GM20000 (cell line): Measurements from ENCODE around the gene SLC25A11.

Experiments used
- DNase-seq: peaks from one replicate; pipeline ENCODE4 v3.0.0; 2012; ENCODE audit warnings: low spot score
- TF ChIP-seq, protein P1 (sequence below): IDR thresholded peaks from 2 replicates; pipeline ENCODE4 v1.5.1; 2012; ENCODE audit warnings: mild to moderate bottlenecking, control low read depth; ENCODE audit errors: extremely low read depth, missing control alignments

SLC25A11 gene

GRCh38 chr17:4969551-4970173, 29.8 kb upstream of the SLC25A11 start:
- TF ChIP-seq, protein P1, sequence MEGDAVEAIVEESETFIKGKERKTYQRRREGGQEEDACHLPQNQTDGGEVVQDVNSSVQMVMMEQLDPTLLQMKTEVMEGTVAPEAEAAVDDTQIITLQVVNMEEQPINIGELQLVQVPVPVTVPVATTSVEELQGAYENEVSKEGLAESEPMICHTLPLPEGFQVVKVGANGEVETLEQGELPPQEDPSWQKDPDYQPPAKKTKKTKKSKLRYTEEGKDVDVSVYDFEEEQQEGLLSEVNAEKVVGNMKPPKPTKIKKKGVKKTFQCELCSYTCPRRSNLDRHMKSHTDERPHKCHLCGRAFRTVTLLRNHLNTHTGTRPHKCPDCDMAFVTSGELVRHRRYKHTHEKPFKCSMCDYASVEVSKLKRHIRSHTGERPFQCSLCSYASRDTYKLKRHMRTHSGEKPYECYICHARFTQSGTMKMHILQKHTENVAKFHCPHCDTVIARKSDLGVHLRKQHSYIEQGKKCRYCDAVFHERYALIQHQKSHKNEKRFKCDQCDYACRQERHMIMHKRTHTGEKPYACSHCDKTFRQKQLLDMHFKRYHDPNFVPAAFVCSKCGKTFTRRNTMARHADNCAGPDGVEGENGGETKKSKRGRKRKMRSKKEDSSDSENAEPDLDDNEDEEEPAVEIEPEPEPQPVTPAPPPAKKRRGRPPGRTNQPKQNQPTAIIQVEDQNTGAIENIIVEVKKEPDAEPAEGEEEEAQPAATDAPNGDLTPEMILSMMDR = no peak
- DNase-seq = no peak

DNA sequence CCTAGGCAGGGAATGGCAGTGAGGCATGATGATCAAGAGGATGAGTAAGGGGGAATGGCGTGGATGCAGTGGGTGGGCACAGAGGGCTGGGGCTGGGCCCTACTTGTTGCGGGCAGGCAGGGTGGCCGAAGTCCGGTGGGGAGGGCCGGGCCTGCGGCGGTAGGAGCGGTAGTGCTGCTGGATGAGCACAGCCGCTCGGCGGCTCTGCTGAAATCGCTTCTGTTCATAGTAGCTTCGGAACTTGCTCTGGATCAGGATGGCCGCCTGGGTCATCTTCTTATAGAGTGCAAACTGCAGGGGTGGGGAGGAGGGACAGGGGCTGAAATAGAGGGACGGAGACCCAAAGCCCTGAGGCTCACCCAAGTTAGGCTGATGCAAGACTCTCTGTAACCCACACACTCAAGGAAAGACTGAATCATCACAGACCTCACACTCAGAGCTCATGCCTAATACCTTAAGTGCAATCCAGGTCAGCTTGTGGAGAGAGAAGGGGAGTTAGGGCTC, 29.3 kb upstream of the SLC25A11 start:
- TF ChIP-seq, protein P1 = no peak
- no peak for DNase-seq

GRCh38 chr17:4968486-4969046, 28.7 kb upstream of the SLC25A11 start:
- no peak for DNase-seq
- TF ChIP-seq, protein P1 = no peak

DNA sequence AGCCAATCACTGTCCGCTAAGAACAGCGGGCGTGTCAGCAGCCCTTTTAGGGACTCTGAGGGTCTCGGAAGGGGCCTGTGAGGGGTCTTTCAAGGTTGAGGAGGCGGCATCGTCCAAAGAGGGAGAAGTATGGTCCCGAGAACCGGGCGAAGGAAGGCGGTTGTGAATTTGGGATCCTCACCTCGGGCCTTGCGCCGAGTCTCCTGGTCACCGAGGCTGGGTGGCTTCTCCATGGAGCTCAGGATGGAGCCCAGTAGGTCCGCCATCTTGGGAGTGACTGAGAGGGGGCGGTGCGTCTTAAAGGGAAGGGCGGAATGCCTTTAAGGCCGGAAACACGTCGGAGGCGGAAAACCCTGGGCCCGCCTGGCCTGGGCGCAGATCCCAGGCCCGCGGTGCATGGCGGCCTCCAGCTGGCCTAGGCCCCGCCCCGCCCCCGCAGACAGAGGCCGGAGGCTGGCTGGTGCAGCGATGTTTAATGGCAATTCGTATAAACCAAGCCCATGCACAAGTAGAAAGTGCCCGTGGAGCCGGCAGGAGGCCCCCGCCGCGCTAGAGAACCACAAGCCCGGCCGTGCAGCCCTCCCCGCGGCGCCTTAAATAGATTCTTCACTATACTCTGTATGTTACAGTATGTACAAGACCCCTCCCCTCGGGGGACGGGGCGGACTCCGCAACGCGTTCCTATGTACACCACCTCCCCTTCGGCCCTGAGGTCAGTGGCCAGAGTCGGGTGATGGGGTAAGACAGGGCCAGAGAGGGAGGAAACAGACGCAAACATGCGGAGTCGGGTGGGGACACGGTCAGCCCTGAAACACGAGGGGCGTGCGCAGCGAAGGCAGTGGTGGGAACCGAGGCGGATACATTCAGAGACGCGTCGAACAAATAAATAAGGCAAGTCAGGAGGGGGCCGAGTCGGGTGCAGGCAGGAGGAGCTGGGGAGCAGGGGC, 28.0 kb upstream of the SLC25A11 start, which contains the start of gene SPAG7:
Gene SPAG7 (minus strand): TSS at position 279 of the 947 bp plus-strand sequence. CDS start 13 bp downstream, at position 266.
- TF ChIP-seq, protein P1 = no peak
- peak; percentile 95 for DNase-seq

DNA sequence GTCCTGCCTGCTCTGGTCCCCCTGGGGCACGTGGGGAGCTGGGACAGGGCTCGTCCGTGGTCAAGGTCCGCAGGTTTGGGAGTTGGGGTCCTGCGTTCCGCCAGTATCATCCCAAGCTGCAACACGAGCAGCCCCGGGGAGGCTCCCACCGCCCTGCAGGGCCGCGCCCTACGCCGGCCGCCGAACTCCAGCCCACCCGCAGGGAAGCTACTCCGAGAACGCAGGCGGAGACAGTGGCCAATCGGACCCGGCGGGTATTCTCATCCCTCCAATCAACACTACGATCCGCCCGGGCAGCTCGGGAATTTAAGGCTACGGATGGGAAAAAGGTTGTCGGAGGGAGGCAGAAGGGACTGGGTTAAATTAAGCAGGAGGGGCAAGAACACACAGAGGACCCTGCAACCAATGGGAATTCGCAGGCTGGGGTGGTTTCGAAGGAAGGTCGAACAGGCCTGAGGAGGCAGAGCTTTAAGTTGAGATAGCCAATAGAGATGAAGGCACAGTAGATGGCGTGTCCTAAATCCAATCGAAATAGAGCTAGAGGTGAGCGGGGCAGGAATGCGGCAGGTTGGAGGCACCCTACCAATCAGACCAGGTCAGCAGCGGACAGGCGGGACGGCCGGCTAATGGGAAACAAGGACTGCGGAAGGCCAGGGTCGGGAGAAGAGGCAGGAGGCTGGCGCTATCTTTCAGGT, 27.1 kb upstream of the SLC25A11 start:
- TF ChIP-seq, protein P1 = no peak
- peak; percentile 97 for DNase-seq

DNA sequence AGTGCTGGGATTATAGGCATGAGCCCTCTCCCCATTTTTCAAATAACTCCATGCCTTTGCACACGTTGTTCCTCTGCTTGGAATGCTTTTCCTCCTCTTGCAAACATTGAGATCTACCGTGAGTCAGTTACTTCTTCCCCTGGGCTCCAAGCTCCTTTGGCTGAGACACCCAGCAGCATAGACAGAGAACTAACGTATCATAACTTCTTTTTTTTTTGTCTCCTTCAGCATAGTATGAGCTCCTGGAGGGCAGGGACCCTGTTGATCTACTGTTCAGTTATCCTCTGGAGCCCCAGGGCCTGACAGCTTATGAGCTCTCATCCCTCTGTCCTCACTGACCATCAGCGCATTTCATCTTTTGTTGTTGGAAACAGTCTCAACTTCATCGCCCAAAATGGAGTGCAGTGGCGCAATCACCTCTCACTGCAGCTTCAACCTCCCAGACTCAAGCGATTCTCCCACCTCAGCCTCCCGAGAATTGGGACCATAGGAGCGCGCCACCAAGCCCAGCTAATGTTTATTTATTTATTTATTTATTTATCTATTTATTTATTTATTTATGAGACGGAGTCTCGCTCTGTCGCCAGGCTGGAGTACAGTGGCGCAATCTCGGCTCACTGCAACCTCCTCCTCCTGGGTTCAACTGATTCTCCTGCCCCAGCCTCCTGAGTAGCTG, 25.6 kb upstream of the SLC25A11 start:
- DNase-seq = no peak
- TF ChIP-seq, protein P1 = no peak
